CD4-positive, alpha-beta T cell treated with Interleukin-10 for 1 hour (primary cell): ENCODE measurements around the gene OAS2.

Experiments
- DNase-seq: peaks from one replicate; pipeline ENCODE4 v3.0.0-alpha.2; 2020

OAS2 gene

DNA sequence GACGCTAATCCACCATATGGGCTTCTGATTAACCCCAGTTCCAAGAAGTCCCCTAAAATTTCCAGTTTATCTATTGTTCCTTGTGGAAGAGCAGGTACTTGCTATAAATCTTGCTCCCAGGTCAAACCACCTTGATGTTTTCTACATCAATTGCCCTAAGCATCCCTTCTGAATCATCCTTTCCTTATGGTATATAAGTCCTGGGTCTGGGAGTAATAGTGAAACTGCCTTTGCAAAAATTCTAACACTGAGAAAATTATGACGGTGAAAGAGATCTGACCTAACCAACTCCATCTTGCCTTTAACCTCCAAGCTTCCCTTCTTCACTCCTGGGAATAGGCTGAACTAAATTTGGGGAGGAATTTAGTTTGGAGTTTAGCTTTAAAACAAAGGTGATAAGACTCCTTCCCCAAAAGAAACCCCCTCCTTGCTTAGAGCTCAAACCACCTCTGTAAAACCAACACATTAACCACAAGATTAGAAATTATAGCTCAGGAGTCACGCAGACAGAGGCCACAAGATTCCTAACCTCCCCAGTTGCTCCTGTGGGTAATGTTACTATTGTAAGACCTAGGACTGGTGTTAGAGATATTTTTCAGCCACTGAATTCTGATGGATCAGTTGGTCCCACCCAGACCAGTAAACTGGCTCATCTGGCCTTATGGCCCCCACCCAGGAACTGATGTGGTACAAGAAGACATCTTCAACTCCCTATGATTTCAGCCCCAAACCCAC, 44.4 kb downstream of the OAS2 start:
- no peak for DNase-seq

DNA sequence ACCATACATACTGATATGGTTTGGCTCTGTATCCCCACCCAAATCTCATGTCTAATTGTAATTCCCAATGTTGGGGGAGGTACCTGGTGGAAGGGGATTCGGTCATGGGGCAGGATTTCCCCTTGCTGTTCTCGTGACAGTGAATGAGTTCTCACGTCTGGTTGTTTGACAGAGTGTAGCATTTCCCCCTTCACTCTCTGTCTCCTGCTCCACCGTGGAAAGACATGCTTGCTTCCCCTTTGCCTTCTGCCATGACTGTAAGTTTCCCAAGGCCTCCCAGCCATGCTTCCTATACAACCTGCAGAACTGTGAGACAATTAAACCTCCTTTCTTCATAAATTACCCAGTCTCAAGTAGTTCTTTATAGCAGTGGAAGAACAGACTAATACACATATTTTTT, 49.4 kb downstream of the OAS2 start:
- no peak for DNase-seq

DNA sequence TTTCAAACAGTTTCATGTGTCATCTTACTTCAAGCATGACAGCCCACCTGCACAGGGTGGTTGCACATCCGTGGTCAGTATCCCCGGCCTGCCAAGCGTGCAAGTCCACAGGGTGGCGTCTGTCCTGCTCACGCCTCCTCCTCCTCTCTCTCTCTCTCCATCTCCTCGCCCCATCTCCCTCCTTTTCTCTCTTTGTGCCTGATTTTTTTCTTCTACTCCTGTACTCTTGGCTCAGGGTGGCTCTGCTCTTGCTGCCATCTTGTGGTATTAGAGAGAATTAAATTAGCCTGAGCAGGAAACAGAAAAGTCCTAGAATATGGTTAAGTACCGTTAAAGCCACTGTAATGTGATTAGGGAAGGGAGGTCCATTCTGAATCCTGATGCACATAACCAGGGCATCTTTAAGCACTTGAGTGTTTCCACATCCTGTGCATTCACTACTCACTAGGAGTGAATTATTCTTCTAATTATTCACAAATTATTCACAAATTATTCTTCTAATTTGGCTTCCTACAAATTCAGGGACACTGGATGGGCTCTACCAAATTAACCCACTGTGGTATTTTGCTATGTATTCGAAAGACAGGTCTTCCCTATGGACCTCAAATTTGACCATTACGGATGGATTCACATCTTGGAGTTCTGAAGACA, 52.7 kb downstream of the OAS2 start:
- peak; percentile 50 for DNase-seq

DNA sequence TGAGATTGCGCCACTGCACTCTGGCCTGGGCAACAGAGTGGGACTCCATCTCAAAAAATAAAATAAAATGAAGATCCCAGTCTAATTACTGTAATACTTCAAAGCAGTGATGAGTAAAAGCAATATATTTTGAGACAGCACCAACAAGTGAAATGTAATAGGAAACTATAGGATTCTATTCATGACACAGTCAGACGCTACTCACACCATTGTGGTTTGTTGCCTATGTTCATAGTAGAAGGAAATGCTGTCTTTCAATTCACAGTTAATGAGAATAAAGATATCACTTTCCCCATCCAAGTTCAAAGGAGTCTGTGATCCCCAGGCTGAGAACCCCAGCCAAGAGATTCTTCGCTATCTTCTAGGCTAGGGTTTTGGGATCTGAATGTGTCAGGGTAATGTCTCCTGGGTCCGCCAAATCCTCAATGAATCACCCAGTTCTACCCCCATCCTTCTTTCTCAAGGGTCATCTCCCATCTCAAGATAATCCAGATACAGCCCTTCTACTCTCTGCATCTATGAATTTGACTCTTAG, 61.7 kb downstream of the OAS2 start:
- DNase-seq: no peak

GRCh38 chr12:113040722-113041171, 62.4 kb downstream of the OAS2 start:
- DNase-seq: no peak

DNA sequence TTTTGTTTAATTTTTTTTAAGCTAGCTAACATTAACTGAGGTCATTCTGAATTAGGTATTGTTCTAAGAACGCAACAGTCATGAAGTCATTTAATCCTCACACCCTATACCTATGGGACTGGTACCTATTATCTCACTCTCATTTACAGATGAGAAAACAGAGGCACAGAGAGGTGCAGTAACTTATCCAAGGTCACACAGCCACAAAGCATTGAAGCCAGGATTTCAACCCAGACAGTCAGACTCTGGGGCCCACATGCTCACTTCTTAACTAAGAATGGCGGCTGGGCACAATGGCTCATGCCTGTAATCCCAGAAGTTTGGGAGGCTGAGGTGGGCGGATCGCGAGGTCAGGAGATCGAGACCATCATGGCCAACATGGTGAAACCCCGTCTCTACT, 63.2 kb downstream of the OAS2 start:
- no peak for DNase-seq

DNA sequence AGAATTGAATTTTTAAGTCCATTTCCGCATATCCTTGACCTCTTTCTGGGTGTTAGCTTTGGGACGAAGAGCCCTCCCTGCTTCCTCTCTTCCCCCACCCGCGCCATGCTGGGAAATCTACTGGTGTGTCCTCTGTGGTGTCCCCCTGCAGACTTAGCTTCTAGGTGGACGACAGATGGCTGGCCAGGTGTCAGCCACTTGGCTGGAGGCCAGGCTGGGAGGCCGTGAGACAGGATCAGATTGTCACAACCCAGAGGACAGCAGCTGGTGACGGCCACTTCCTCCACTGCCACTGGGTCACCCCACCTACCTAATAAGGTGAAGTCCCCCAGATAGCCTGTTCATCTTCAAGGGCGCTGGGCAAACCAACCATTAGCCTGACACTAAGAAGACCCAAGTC, 64.9 kb downstream of the OAS2 start:
- DNase-seq: no peak

GRCh38 chr12:113044516-113044915, 66.2 kb downstream of the OAS2 start:
- DNase-seq: no peak

GRCh38 chr12:113048716-113049127, 70.4 kb downstream of the OAS2 start:
- DNase-seq: peak; percentile 81

DNA sequence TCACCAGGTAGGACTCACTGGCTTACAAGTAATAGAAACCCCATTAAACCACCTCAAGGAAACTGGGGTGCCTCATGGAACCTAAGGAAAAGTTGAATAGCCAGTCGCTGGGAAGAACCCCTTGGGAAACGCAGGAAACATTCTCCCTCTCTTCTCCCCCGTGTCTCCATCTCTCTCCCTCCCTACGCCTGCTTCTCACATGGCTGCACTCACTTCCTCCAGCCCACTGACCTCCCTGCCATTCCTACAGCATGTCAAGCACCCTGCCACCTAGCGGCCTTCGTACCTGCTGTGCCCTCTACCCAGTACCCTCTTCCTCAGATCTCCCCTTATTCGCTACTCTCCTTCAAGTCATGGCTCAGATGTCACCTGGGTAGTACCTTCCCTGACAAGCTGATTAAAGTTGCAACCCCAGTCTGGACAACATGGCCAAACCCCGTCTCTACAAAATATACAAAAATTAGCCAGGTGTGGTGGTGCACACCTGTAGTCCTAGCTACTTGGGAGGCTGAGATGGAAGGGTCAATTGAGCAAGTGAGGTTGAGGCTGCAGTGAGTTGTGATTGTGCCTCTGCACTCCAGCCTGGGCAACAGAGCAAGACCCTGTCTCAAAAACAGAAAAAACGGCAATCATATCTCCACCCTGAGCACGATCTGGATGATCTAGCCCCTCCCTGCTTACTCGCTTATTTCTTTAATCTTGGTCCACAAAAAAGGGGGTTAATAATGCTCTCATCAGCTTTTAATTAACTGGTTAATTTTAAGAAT, 71.8 kb downstream of the OAS2 start:
- no peak for DNase-seq

- DNase-seq: no peak
Measured at GRCh38 chr12:113050795-113051194, 72.5 kb downstream of the OAS2 start.

DNA sequence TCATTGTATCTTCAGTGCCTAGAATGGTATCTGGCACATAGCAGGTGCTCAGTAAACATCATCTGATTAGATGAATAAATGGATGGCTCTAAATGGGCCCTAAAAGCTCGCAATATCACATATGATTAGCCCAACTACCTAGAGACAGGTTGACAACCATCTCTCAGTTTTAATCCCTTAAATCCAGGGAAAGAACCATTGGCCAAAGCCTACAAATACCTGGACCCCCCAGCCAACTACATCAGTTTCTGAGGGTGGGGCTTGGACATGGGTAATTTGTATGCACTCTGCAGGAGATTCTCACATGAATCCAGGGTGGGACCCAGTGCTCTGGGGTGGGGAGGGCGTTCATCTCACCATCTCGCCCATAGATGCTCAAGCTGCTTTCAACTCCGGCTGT, 73.4 kb downstream of the OAS2 start:
- DNase-seq: no peak

GRCh38 chr12:113052326-113052725, 74.0 kb downstream of the OAS2 start:
- DNase-seq: no peak

- DNase-seq: no peak
Measured at GRCh38 chr12:113054948-113055486, 76.7 kb downstream of the OAS2 start.

DNA sequence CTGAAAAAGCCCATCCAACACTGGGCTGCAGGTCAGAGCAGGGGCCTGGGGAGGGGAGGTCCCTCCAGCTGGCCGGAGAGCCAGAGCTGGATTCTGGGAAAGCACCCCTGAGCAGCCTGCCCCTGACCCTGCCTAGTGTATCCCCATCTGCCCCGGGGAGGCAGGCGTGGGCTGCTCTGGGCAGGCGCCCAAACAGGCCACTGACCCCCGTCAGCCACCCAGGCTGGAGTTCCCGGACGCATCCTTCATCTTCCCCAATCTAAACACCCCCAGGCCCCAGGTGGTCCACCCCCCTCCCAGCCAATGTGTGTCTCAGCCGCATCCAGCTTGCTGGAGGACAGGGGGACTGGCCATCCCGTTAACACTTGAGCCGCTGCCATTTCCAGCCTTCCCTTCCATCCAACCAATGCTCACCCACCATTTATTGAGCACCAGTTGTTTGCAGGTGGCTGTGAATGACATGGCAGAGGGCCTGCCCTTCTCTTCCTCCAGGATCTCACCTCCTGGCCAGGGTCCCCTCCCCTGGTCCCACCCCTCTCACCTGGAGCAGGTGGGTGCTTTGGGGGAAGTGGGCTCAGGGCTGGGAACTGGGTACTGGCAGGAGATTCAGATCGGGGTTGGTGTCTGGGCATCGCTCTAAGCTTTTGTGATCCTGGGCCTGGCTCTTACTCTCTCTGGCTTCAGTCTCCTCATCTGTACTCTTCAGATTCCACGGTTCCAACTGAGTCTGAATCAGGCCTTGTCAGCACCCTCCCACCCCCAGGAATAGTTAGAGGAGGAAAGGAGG, 77.5 kb downstream of the OAS2 start:
- DNase-seq: no peak

GRCh38 chr12:113056381-113056630, 78.0 kb downstream of the OAS2 start:
- no peak for DNase-seq

- DNase-seq: peak; percentile 39
Measured at GRCh38 chr12:113056631-113057488, 78.5 kb downstream of the OAS2 start, which contains the start of gene DTX1. DTX1 (plus strand) TSS chr12:113056730; CDS start chr12:113058193, 1,463 bp downstream.

- DNase-seq: no peak
Measured at GRCh38 chr12:113057565-113058485, 79.5 kb downstream of the OAS2 start.

- DNase-seq: no peak
Measured at GRCh38 chr12:113058553-113058952, 80.2 kb downstream of the OAS2 start.

GRCh38 chr12:113059071-113059595, 80.8 kb downstream of the OAS2 start:
- DNase-seq: no peak
